ENCODE measurements around the gene FBXW8.
"Not testable (repeated sequence)": the region's sequence is repeated elsewhere in the genome, so short reads cannot be mapped to it uniquely, and the experiment has no call there.

Gene FBXW8

GRCh38 chr12:117053597-117054201 lies 142.9 kb downstream of the FBXW8 start:
- no peak for DNase-seq (ENCODE audit: low read depth)

- DNase-seq (ENCODE audit: low read depth) = no peak
Measured at GRCh38 chr12:117054279-117054678, 143.5 kb downstream of the FBXW8 start.

- not testable (repeated sequence) for DNase-seq (ENCODE audit: low read depth)
Measured at GRCh38 chr12:117057626-117058025, 146.9 kb downstream of the FBXW8 start.

- DNase-seq (ENCODE audit: low read depth) = no peak
Measured at GRCh38 chr12:117058442-117059072, 147.8 kb downstream of the FBXW8 start.

GRCh38 chr12:117059156-117059555 lies 148.4 kb downstream of the FBXW8 start:
- DNase-seq (ENCODE audit: low read depth) = no peak

- DNase-seq (ENCODE audit: low read depth) = no peak
Measured at GRCh38 chr12:117060246-117060928, 149.6 kb downstream of the FBXW8 start.

- no peak for DNase-seq (ENCODE audit: low read depth)
Measured at GRCh38 chr12:117060929-117061305, 150.2 kb downstream of the FBXW8 start.

GRCh38 chr12:117061555-117062079 lies 150.9 kb downstream of the FBXW8 start:
- DNase-seq (ENCODE audit: low read depth) = no peak

GRCh38 chr12:117063162-117063911 lies 152.6 kb downstream of the FBXW8 start:
- DNase-seq (ENCODE audit: low read depth) = no peak

- DNase-seq (ENCODE audit: low read depth) = no peak
Measured at GRCh38 chr12:117064049-117064448, 153.3 kb downstream of the FBXW8 start.

- DNase-seq (ENCODE audit: low read depth) = no peak
Measured at GRCh38 chr12:117064596-117064995, 153.8 kb downstream of the FBXW8 start.

GRCh38 chr12:117067016-117067415 lies 156.3 kb downstream of the FBXW8 start:
- DNase-seq (ENCODE audit: low read depth) = no peak

GRCh38 chr12:117067638-117068037 lies 156.9 kb downstream of the FBXW8 start:
- DNase-seq (ENCODE audit: low read depth) = no peak

GRCh38 chr12:117068492-117068891 lies 157.7 kb downstream of the FBXW8 start:
- DNase-seq (ENCODE audit: low read depth) = no peak

- DNase-seq (ENCODE audit: low read depth) = no peak
Measured at GRCh38 chr12:117069101-117069797, 158.5 kb downstream of the FBXW8 start.

- no peak for DNase-seq (ENCODE audit: low read depth)
Measured at GRCh38 chr12:117069926-117070900, 159.5 kb downstream of the FBXW8 start.

- no peak for DNase-seq (ENCODE audit: low read depth)
Measured at GRCh38 chr12:117071009-117071408, 160.3 kb downstream of the FBXW8 start.

GRCh38 chr12:117072106-117072505 lies 161.4 kb downstream of the FBXW8 start:
- DNase-seq (ENCODE audit: low read depth) = no peak

GRCh38 chr12:117072736-117073490 lies 162.2 kb downstream of the FBXW8 start:
- no peak for DNase-seq (ENCODE audit: low read depth)

GRCh38 chr12:117073611-117074010 lies 162.9 kb downstream of the FBXW8 start:
- DNase-seq (ENCODE audit: low read depth) = no peak
